Neuronal stem cell (in vitro differentiated cells): ENCODE data around the gene TRABD2A.
"Not testable (repeated sequence)": the region's sequence is repeated elsewhere in the genome, so short reads cannot be mapped to it uniquely, and the experiment has no call there.

Source experiments
- DNase-seq: peaks from one replicate; pipeline ENCODE4 v3.0.0-alpha.2; 2013; ENCODE audit warnings: low spot score
- H2AFZ ChIP-seq: one replicate; pipeline ENCODE4 v1.6.1; 2013; ENCODE audit warnings: mild to moderate bottlenecking, low read length, inconsistent platforms
- H2AK5ac ChIP-seq: 2 replicates; pipeline ENCODE4 v1.6.1; 2013; ENCODE audit warnings: low read depth, mild to moderate bottlenecking, inconsistent platforms, low read length, moderate library complexity, mixed read lengths
- H2BK120ac ChIP-seq: 2 replicates; pipeline ENCODE4 v1.6.1; 2013; ENCODE audit warnings: low read depth, mild to moderate bottlenecking, inconsistent platforms, low read length, moderate library complexity, mixed read lengths
- H2BK12ac ChIP-seq: one replicate; pipeline ENCODE4 v1.6.1; 2013; ENCODE audit warnings: low read length, inconsistent platforms
- H2BK15ac ChIP-seq: 2 replicates; pipeline ENCODE4 v1.6.1; 2013; ENCODE audit warnings: mild to moderate bottlenecking, low read length, inconsistent platforms, mixed read lengths
- H2BK5ac ChIP-seq: one replicate; pipeline ENCODE4 v1.6.1; 2013; ENCODE audit warnings: inconsistent platforms, mild to moderate bottlenecking, low read length, moderate library complexity
- H3K14ac ChIP-seq: one replicate; pipeline ENCODE4 v1.6.1; 2013; ENCODE audit warnings: low read length, inconsistent platforms
- H3K18ac ChIP-seq: 2 replicates; pipeline ENCODE4 v1.6.1; 2013; ENCODE audit warnings: low read length, inconsistent platforms
- H3K23ac ChIP-seq: 2 replicates; pipeline ENCODE4 v1.6.1; 2013; ENCODE audit warnings: low read depth, mild to moderate bottlenecking, mixed read lengths, low read length, inconsistent platforms; ENCODE audit not compliant: poor library complexity
- H3K27ac ChIP-seq: replicated peaks from 3 replicates; pipeline ENCODE4 v1.5.1; 2013; ENCODE audit warnings: low read length, inconsistent platforms
- H3K27me3 ChIP-seq, 3 experiments: 2 replicates each; pipeline ENCODE4 v1.6.1; 2013; ENCODE audit warnings: low read length in 3 of 3, mild to moderate bottlenecking in 2 of 3, inconsistent platforms in 1 of 3, low read depth in 1 of 3, mixed read lengths in 1 of 3, moderate library complexity in 1 of 3; ENCODE audit not compliant: control insufficient read depth in 3 of 3, insufficient read depth in 3 of 3
- H3K36me3 ChIP-seq, 2 donors: replicated peaks in 1 of 2; 2 replicates each; pipeline ENCODE4 v1.6.1; 2013; ENCODE audit warnings: low read length in 2 of 2; ENCODE audit not compliant: control insufficient read depth in 2 of 2, insufficient read depth in 2 of 2
- H3K4ac ChIP-seq: 2 replicates; pipeline ENCODE4 v1.6.1; 2013; ENCODE audit warnings: inconsistent platforms, mild to moderate bottlenecking, low read length, moderate library complexity
- H3K4me1 ChIP-seq, 2 donors: 1 replicate in 1 of 2; 2 replicates in 1 of 2; pipeline ENCODE4 v1.6.1; 2013; ENCODE audit warnings: low read length in 2 of 2, low read depth in 1 of 2; ENCODE audit not compliant: control insufficient read depth in 2 of 2, insufficient read depth in 1 of 2
- H3K4me2 ChIP-seq: one replicate; pipeline ENCODE4 v1.6.1; 2013; ENCODE audit warnings: mild to moderate bottlenecking, low read length, inconsistent platforms; ENCODE audit not compliant: insufficient read depth, poor library complexity, severe bottlenecking
- H3K4me3 ChIP-seq, 2 donors: 2 replicates each; pipeline ENCODE4 v1.5.1; 2013; ENCODE audit warnings: low read length in 2 of 2, mild to moderate bottlenecking in 2 of 2, inconsistent platforms in 1 of 2, moderate library complexity in 1 of 2
- H3K79me1 ChIP-seq: one replicate; pipeline ENCODE4 v1.6.1; 2013; ENCODE audit warnings: low read depth, mild to moderate bottlenecking, inconsistent platforms, low read length, moderate library complexity
- H3K9ac ChIP-seq: one replicate; pipeline ENCODE4 v1.6.1; 2013; ENCODE audit warnings: mild to moderate bottlenecking, low read depth, low read length, inconsistent platforms; ENCODE audit not compliant: poor library complexity
- H3K9me3 ChIP-seq, 2 donors: replicated peaks in 1 of 2; 2 replicates each; pipeline versions ENCODE3 to v1.6.1; 2013; ENCODE audit warnings: low read length in 2 of 2, mild to moderate bottlenecking in 2 of 2, inconsistent platforms in 1 of 2, low read depth in 1 of 2, mixed read lengths in 1 of 2, moderate library complexity in 1 of 2; ENCODE audit not compliant: control insufficient read depth in 2 of 2, insufficient read depth in 1 of 2
- H4K8ac ChIP-seq: one replicate; pipeline ENCODE4 v1.6.1; 2013; ENCODE audit warnings: low read depth, mild to moderate bottlenecking, inconsistent platforms, low read length, moderate library complexity
- H4K91ac ChIP-seq: one replicate; pipeline ENCODE4 v1.6.1; 2013; ENCODE audit warnings: low read length, low read depth, mild to moderate bottlenecking, inconsistent platforms; ENCODE audit not compliant: poor library complexity
- WGBS, 2 donors: extraction: QIAGEN DNeasy Blood & Tissue Kit; methylation state at CpG; one replicate each; pipeline ENCODE4 v1.1.7; 2013; ENCODE audit warnings: missing lambda C conversion rate in 2 of 2, mixed read lengths in 1 of 2; ENCODE audit not compliant: insufficient read length in 2 of 2, insufficient replicate concordance in 1 of 2; ENCODE audit errors: extremely low coverage in 2 of 2; 5-methylcytosine and 5-hydroxymethylcytosine counted together

The TRABD2A gene

DNA sequence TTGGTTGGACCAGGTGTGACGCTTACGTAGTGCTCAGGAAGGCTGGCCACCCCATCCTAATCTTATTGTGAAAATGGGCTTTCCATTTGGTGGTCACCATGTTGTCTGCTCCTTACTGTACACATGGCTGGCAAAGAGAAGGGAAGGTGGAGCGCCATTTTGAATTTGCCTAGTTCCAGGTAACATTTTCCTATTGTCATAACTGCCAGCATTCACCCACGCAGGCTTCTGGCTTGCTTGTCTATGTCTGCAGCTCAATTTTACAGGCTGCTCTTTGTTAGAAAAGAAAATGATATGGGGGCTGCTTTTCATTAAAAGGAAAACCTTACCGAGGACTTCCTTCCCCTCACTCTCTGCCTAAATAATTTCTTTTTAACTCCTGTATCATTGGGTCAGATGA is 36.9 kb upstream of the TRABD2A start:
- not testable (repeated sequence) for H4K8ac ChIP-seq, H2BK12ac ChIP-seq, H2AK5ac ChIP-seq, H4K91ac ChIP-seq, H3K4me3 ChIP-seq, H3K27ac ChIP-seq, H3K4me1 ChIP-seq, H3K27me3 ChIP-seq, H3K36me3 ChIP-seq, H3K9ac ChIP-seq, H3K14ac ChIP-seq, DNase-seq, H2BK120ac ChIP-seq, H2BK5ac ChIP-seq, H3K79me1 ChIP-seq, H3K4ac ChIP-seq, H3K23ac ChIP-seq, H3K4me2 ChIP-seq, H3K9me3 ChIP-seq, H2BK15ac ChIP-seq
- peak overlapping the region; percentile 23 for H2AFZ ChIP-seq
- peak overlapping the region; percentile 28 for H3K18ac ChIP-seq
- no CpG with 5 or more reads among the region's 5 CpGs for WGBS, 2 donors

- WGBS, 2 donors: no CpG with 5 or more reads among the region's 24 CpGs
- not testable (repeated sequence) for H4K8ac ChIP-seq, H3K4me1 ChIP-seq
Observed at GRCh38 chr2:84915675-84916074, 34.8 kb upstream of the TRABD2A start.

GRCh38 chr2:84914334-84914733 is 33.5 kb upstream of the TRABD2A start:
- H3K9me3 ChIP-seq: peaks cover 0 to 2% of the 10 kb centered on the region in 2 donors
- peaks cover 0 to 4% (median 0%) of the 10 kb centered on the region in 3 experiments for H3K27me3 ChIP-seq
- no peak overlapping the region for H2BK15ac ChIP-seq
- peaks cover 0 to under 1% of the 10 kb centered on the region in 2 donors for H3K4me1 ChIP-seq
- H3K4me3 ChIP-seq: no peak overlapping the region
- no peak overlapping the region for H2BK12ac ChIP-seq
- no peak overlapping the region for H2BK5ac ChIP-seq
- no peak overlapping the region for H2AFZ ChIP-seq
- H3K4me2 ChIP-seq: no peak overlapping the region
- no peak overlapping the region for H3K27ac ChIP-seq
- peaks cover 0 to 5% of the 10 kb centered on the region in 2 donors for H3K36me3 ChIP-seq
- no peak overlapping the region for H3K14ac ChIP-seq
- no peak overlapping the region for H4K8ac ChIP-seq
- no peak overlapping the region for H3K4ac ChIP-seq
- no peak overlapping the region for H4K91ac ChIP-seq
- no peak for DNase-seq
- H3K18ac ChIP-seq: no peak overlapping the region
- no peaks in the 10 kb centered on the region for H3K79me1 ChIP-seq
- H3K9ac ChIP-seq: no peak overlapping the region
- no peak overlapping the region for H3K23ac ChIP-seq
- WGBS, 2 donors: 100% methylated on average over 1 of the region's 6 CpGs; no CpG with 5 or more reads in 1 of the 2 donors
- no peak overlapping the region for H2AK5ac ChIP-seq
- H2BK120ac ChIP-seq: no peak overlapping the region

More at GRCh38 chr2:84915675-84916074, 34.8 kb upstream of the TRABD2A start:
- H3K27me3 ChIP-seq, H3K79me1 ChIP-seq, H3K23ac ChIP-seq, H2BK12ac ChIP-seq, H2AK5ac ChIP-seq, H3K18ac ChIP-seq, H3K14ac ChIP-seq, H3K4me3 ChIP-seq, H2BK15ac ChIP-seq, H2BK5ac ChIP-seq, H3K27ac ChIP-seq, H2BK120ac ChIP-seq, H3K4ac ChIP-seq, H3K9me3 ChIP-seq, H3K4me2 ChIP-seq, H2AFZ ChIP-seq, DNase-seq, H3K9ac ChIP-seq, H4K91ac ChIP-seq, H3K36me3 ChIP-seq: not testable (repeated sequence)

DNA sequence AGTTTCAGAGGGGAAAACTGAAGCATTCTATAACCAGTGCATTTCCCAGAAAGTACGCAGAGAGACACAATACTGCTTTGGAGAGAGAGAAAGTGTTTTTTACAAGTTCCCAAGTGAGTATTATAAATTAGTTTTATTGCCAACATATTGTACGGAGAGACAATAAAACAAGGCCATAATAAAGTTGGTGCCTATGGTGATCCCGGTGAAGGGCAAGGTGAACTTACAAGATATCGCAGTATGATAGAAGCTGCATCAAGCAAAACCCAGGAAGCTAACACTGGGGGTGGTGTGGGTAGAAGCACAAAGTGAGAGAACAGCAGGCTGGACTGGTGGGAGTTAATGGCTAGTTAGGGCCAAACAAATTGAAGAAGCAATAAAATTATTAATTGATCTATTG is 32.1 kb upstream of the TRABD2A start:
- peaks cover 0 to 10% of the 10 kb centered on the region in 2 donors for H3K36me3 ChIP-seq
- H3K4me1 ChIP-seq: peaks cover 0 to 2% of the 10 kb centered on the region in 2 donors
- H2BK12ac ChIP-seq: no peak overlapping the region
- peaks cover 0 to 7% (median 0%) of the 10 kb centered on the region in 3 experiments for H3K27me3 ChIP-seq
- H3K18ac ChIP-seq: no peak overlapping the region
- no peak overlapping the region for H4K8ac ChIP-seq
- no peak overlapping the region for H2AK5ac ChIP-seq
- H3K23ac ChIP-seq: no peak overlapping the region
- no peak overlapping the region for H2BK15ac ChIP-seq
- no peak overlapping the region for H2AFZ ChIP-seq
- H3K9ac ChIP-seq: no peak overlapping the region
- H3K27ac ChIP-seq: no peak overlapping the region
- H3K4me2 ChIP-seq: no peak overlapping the region
- H2BK120ac ChIP-seq: no peak overlapping the region
- no peak for DNase-seq
- peaks cover 0 to 7% of the 10 kb centered on the region in 2 donors for H3K9me3 ChIP-seq
- H3K79me1 ChIP-seq: no peaks in the 10 kb centered on the region
- no peak overlapping the region for H2BK5ac ChIP-seq
- no peak overlapping the region for H3K14ac ChIP-seq
- no peak overlapping the region for H4K91ac ChIP-seq
- no peak overlapping the region for H3K4me3 ChIP-seq
- no CpG with 5 or more reads among the region's 4 CpGs for WGBS, 2 donors
- no peak overlapping the region for H3K4ac ChIP-seq
